GM06990 (cell line): ENCODE measurements around the gene MTRF1L.

ENCODE experiments used
- DNase-seq: peaks from one replicate; pipeline ENCODE4 v3.0.0-alpha.2; 2011; ENCODE audit not compliant: insufficient read length; ENCODE audit errors: extremely low read depth
- H3K27me3 ChIP-seq: replicated peaks from 2 replicates; pipeline ENCODE4 v1.6.0; 2011; ENCODE audit warnings: low read length; ENCODE audit not compliant: control insufficient read depth, insufficient read depth
- H3K36me3 ChIP-seq: 2 replicates; pipeline ENCODE4 v1.5.1; 2011; ENCODE audit warnings: low read length; ENCODE audit not compliant: control insufficient read depth, insufficient read depth
- H3K4me3 ChIP-seq: replicated peaks from 2 replicates; pipeline ENCODE4 v1.5.1; 2011; ENCODE audit warnings: low read depth, mild to moderate bottlenecking, control low read depth, low read length
- TF ChIP-seq, protein P1 (sequence below): IDR thresholded peaks from 2 replicates; pipeline ENCODE4 v1.5.1; 2011; ENCODE audit warnings: low read length, control low read depth, mild to moderate bottlenecking, inconsistent platforms; ENCODE audit not compliant: insufficient read depth, poor library complexity, severe bottlenecking

Gene MTRF1L

DNA sequence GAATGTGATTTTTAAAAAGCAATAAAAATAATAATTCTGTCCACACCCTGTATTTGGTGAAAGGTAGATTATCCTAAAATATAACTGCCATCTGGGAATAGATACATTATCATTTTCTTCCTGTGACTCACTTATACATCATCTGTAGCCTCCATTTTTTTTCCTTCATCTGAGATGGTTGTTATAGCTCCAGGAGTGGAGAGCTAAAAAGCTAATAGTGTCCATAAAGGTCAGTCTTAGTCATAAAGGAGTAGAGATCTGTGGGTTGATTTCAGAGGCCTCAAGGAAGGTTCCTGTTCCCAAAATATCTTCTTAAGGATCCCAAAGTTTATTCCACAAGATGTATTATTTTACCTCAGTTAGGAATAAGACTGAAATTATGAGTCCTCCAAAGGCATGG, 60.8 kb downstream of the MTRF1L start:
- Histone ChIP-seq H3K4me3 (no peak overlapping the region), H3K36me3 (no peaks in the 10 kb centered on the region), H3K27me3 (no peaks in the 10 kb centered on the region)
- no peak for DNase-seq
- TF ChIP-seq, protein P1, sequence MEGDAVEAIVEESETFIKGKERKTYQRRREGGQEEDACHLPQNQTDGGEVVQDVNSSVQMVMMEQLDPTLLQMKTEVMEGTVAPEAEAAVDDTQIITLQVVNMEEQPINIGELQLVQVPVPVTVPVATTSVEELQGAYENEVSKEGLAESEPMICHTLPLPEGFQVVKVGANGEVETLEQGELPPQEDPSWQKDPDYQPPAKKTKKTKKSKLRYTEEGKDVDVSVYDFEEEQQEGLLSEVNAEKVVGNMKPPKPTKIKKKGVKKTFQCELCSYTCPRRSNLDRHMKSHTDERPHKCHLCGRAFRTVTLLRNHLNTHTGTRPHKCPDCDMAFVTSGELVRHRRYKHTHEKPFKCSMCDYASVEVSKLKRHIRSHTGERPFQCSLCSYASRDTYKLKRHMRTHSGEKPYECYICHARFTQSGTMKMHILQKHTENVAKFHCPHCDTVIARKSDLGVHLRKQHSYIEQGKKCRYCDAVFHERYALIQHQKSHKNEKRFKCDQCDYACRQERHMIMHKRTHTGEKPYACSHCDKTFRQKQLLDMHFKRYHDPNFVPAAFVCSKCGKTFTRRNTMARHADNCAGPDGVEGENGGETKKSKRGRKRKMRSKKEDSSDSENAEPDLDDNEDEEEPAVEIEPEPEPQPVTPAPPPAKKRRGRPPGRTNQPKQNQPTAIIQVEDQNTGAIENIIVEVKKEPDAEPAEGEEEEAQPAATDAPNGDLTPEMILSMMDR: no peak
